HepG2 (cell line): ENCODE data around the gene APOLD1.

Experiments
- CBX5 ChIP-seq: sonication (generic); formaldehyde crosslinking; IDR thresholded peaks from 2 replicates; pipeline ENCODE4 v1.4.0; 2020; ENCODE audit warnings: missing genetic modification reagents, borderline replicate concordance
- CTCF ChIP-seq: sonication (generic); formaldehyde crosslinking; IDR thresholded peaks from 2 replicates; pipeline ENCODE4 v1.5.0; 2020; ENCODE audit warnings: mild to moderate bottlenecking, missing genetic modification reagents, moderate library complexity
- EHMT2 ChIP-seq: fragments of 200-600 bp; sonication (generic); IDR thresholded peaks from 2 replicates; pipeline ENCODE4 v1.7.0; 2017; ENCODE audit warnings: antibody characterized with exemption, low read depth, low read length, borderline replicate concordance
- KDM5A ChIP-seq: fragments of 200-600 bp; sonication (generic); IDR thresholded peaks from 2 replicates; pipeline ENCODE4 v1.7.0; 2018; ENCODE audit warnings: antibody characterized with exemption, mild to moderate bottlenecking, low read length, borderline replicate concordance
- PBX3 ChIP-seq: sonication (generic); formaldehyde crosslinking; IDR thresholded peaks from 2 replicates; pipeline ENCODE4 v1.8.1; 2023; ENCODE audit warnings: missing genetic modification reagents, inconsistent platforms, borderline replicate concordance
- TBX2 ChIP-seq: sonication (generic); formaldehyde crosslinking; IDR thresholded peaks from 2 replicates; pipeline ENCODE4 v1.5.0; 2020; ENCODE audit warnings: missing genetic modification reagents, mild to moderate bottlenecking, borderline replicate concordance
- TCF12 ChIP-seq, 2 experiments: fragments of 450-650 bp in 1 of 2; sonication (generic) in 1 of 2; formaldehyde crosslinking in 1 of 2; IDR thresholded peaks; 2 replicates each; pipeline versions ENCODE4 v1.6.1 to v1.8.0; 2017 to 2022; ENCODE audit warnings: antibody characterized with exemption in 1 of 2, mild to moderate bottlenecking in 1 of 2, missing genetic modification reagents in 1 of 2, moderate library complexity in 1 of 2
- TCF7L2 ChIP-seq: IDR thresholded peaks from 2 replicates; pipeline ENCODE4 v1.6.1; 2011; ENCODE audit warnings: mild to moderate bottlenecking, low read depth, low read length, moderate library complexity
- ZNF224 ChIP-seq: sonication (generic); formaldehyde crosslinking; IDR thresholded peaks from 2 replicates; pipeline ENCODE4 v1.5.0; 2020; ENCODE audit warnings: mild to moderate bottlenecking, missing genetic modification reagents
- ZNF768 ChIP-seq: sonication (generic); formaldehyde crosslinking; IDR thresholded peaks from 2 replicates; pipeline ENCODE4 v1.4.0; 2020; ENCODE audit warnings: missing genetic modification reagents

DNA sequence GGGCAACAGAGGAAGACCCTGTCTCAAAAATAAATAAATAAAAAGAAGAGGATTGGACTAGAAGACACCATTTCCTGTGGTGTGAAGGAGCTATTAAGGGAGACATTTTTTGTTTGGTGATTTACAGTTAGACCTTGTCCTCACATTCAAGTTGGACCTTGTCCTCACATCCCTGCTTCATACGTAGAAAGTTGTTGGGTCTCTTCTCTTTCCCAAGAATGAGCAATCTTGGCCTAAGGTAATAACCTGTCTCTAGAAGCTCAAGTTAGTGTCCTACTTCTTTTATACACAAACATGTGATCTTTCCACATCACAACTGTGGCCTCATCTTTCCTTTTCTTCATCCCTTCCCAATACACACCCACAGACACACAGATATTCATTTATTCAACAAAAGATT is 13.0 kb downstream of the APOLD1 start:
- TF ChIP-seq CTCF (no peak), KDM5A (no peak), ZNF768 (CRISPR knock-in tag) (no peak), TCF12 (IDR thresholded peaks at IDR 0.05) (no peak), TCF12 (CRISPR knock-in tag; IDR thresholded peaks at IDR 0.05) (no peak), ZNF224 (no peak), EHMT2 (no peak), TBX2 (CRISPR knock-in tag) (no peak), CBX5 (CRISPR knock-in tag) (no peak), TCF7L2 (no peak), PBX3 (CRISPR knock-in tag) (no peak)
